ENCODE data around the gene HES5.

HES5 gene

GRCh38 chr1:2499986-2500596 is 30.0 kb downstream of the HES5 start:
- DNase-seq, result no peak

- no peak for DNase-seq
Measured at GRCh38 chr1:2499260-2499659, 30.8 kb downstream of the HES5 start.

DNA sequence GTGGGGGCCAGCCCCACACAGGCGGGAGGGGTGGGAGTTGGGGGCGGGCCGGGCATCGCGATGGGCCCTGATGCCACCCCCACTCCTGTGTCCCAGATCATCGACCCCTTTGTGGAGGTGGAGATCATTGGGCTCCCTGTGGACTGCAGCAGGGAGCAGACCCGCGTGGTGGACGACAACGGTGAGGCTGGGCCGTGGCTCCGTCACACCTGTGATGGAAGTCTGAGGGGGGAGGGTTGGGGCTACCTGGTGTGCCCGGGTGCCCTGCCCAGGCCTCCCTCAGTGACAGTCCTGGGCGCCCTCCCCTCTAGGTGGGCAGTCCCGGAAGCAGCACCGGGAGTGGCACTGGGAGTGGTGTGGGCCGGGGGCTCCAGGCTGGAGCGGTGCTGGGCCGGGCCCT is 31.4 kb downstream of the HES5 start:
- DNase-seq, result no peak

GRCh38 chr1:2497891-2498290 is 32.2 kb downstream of the HES5 start:
- DNase-seq, result no peak

DNA sequence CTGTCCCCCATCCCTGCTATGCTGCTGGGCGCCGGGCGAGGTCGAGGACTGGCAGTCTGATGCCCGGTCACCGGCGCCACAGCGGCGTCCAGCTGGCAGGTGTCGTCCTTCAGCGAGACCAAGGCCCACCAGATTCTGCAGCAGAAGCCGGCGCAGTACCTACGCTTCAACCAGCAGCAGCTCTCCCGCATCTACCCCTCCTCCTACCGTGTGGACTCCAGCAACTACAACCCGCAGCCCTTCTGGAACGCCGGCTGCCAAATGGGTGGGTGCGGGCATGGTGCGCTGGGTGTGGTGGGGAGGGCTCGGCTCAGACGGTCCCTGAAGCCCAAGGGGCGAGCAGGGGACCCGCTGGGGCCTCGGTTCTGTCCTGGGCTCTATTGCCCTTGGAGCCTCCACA is 33.3 kb downstream of the HES5 start:
- DNase-seq, result no peak

DNA sequence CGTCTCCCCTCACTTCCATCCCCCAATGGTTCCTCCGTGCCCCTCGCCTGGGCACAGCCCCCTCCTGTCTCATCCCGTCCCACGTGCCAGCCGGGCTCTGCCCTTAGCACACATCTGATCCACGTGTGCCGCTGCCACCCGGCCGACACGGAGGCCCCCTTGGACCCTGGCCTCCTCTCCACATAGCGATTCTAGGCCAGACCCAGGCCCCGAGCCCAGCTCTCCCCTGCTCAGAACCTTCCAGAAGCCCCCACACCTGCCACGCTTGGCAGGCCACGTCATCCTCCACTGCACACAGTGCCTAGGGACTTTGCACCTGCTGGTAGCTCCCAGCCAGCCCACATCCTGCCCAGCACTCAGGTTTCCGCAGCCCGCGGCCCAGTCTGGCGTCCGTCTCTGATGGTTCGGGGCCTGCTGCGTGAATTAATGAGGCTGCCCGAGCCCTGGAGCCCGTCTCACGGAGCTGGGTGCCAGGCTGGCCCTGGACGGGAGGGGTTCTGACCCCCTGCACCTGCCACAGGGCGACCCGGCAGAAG is 33.9 kb downstream of the HES5 start:
- no peak for DNase-seq

- DNase-seq, result no peak
Measured at GRCh38 chr1:2495546-2495945, 34.5 kb downstream of the HES5 start.

DNA sequence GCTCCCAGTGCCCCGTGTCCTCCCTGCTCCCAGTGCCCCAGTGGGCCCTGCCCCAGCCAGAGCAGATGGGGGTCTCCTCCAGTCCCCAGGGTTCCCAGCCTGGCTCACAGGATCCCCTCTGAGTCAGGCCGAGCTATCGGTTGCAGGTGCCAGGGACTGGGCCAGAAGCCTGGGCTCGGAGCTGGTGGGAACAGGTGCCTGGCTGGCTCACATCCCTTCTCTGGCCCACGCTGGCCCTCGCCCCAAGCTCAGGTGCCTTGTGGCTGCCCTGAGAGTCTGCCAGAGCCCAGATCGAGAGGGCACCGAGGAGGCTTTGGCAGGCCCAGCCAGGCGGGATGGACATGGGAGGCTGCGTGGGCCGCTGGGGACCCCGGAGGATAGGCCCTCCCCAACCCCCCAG is 35.0 kb downstream of the HES5 start:
- no peak for DNase-seq

- DNase-seq, result no peak
Measured at GRCh38 chr1:2494323-2494693, 35.8 kb downstream of the HES5 start.

GRCh38 chr1:2493691-2494322 is 36.3 kb downstream of the HES5 start:
- no peak for DNase-seq

GRCh38 chr1:2493218-2493617 is 36.8 kb downstream of the HES5 start:
- DNase-seq, result no peak

DNA sequence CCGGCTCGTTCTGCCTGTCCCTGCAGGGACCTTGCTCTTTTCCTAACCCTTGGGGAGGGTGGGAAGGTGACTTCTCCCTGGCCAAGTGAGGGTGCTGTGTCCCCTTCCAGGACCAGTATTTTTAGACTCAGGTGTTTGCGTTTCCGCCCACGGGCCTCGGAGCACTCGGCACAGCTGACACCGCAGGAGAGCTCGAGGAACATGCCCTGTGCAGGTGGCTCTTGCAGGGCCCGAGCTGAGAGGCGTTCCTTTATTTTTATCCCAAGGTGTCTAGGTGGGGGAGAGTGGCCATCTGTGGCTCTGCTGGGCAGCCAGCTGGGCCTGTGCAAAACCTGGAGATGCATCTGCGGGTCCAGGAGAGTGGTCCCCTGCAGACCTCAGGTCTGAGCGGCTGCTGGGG is 38.0 kb downstream of the HES5 start:
- no peak for DNase-seq

- DNase-seq, result no peak
Measured at GRCh38 chr1:2489615-2490014, 40.4 kb downstream of the HES5 start.

GRCh38 chr1:2488688-2489087 is 41.4 kb downstream of the HES5 start:
- no peak for DNase-seq

GRCh38 chr1:2486558-2486957 is 43.5 kb downstream of the HES5 start:
- no peak for DNase-seq

- no peak for DNase-seq
Measured at GRCh38 chr1:2486041-2486440, 44.0 kb downstream of the HES5 start.

GRCh38 chr1:2483970-2484369 is 46.1 kb downstream of the HES5 start:
- no peak for DNase-seq

- no peak for DNase-seq
Measured at GRCh38 chr1:2483026-2483425, 47.0 kb downstream of the HES5 start.

- no peak for DNase-seq
Measured at GRCh38 chr1:2482588-2482987, 47.5 kb downstream of the HES5 start.

- no peak for DNase-seq
Measured at GRCh38 chr1:2481885-2482284, 48.2 kb downstream of the HES5 start.

- no peak for DNase-seq
Measured at GRCh38 chr1:2480986-2481364, 49.1 kb downstream of the HES5 start.

DNA sequence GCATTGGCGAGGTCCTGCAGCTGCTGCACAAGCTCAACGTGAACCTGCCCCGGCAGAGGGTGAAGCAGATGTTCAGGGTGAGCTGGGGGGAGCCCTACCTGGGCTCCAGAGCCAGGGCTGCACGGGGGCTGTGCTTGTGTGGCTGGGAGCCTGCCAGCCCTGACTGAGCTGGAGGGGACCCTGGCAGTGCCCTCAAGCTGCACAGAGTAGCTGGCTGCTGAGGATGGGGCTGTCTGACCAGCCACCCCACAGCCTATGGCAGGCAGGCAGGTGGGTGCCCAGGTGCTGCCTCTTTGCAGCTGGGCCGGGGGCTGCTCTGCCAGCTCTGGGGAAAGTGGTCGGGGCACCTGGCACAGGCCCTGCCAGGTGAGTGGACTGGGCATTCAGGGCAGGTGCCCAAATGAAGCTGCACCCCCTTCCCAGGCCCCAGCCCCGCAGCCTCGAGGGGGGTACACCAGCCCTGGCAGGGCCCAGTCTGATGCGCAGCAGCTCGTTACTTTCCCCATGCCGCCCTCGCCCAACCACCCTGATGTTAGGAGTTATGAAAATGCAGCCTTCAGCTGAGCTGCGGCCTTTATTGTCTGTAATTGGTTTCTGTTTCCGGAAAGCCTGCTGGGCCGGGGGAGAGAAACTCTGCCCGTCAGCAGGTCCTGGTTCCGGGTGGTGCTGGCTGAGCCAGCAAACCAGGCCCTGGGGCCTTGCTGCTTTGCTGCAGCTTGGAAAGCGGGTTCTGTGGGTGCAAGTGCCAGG is 49.7 kb downstream of the HES5 start:
- DNase-seq, result no peak

GRCh38 chr1:2479618-2480017 is 50.4 kb downstream of the HES5 start:
- no peak for DNase-seq

GRCh38 chr1:2479186-2479585 is 50.9 kb downstream of the HES5 start:
- no peak for DNase-seq
